CD4-positive, alpha-beta memory T cell (primary cell): ENCODE measurements around the gene TMEM52. TPM values are rescaled to one million over a fixed set of nuclear protein-coding genes. Genes with fewer than 3 reads are reported as not detected.

Experiments used
- CTCF ChIA-PET: fragments of 350-600 bp; sonication (Branson Sonifier 250); formaldehyde crosslinking; loops from one replicate; lab custom pipeline; 2021; ENCODE audit warnings: inconsistent platforms; ENCODE audit not compliant: partially characterized antibody; lab: Charles Lee
- POLR2A ChIA-PET: fragments of 350-600 bp; sonication (Branson Sonifier 250); formaldehyde crosslinking; loops from one replicate; lab custom pipeline; 2021; ENCODE audit not compliant: partially characterized antibody; lab: Charles Lee
- DNase-seq, 5 donors: peaks; one replicate each; pipeline versions ENCODE4 v3.0.0 to v3.0.0-alpha.2; 2020 to 2022; ENCODE audit warnings: mixed read lengths in 1 of 5
- H3K27ac ChIP-seq: one replicate; pipeline ENCODE4 v1.7.0; 2013; ENCODE audit warnings: low read depth, low read length
- H3K27me3 ChIP-seq: 2 replicates; pipeline ENCODE4 v1.7.0; 2013; ENCODE audit warnings: mild to moderate bottlenecking, low read length, moderate library complexity; ENCODE audit not compliant: insufficient read depth
- H3K36me3 ChIP-seq: 2 replicates; pipeline ENCODE4 v1.7.0; 2013; ENCODE audit warnings: mild to moderate bottlenecking, low read length, moderate library complexity; ENCODE audit not compliant: insufficient read depth
- H3K4me1 ChIP-seq: 2 replicates; pipeline ENCODE4 v1.7.0; 2013; ENCODE audit warnings: mild to moderate bottlenecking, low read length, moderate library complexity; ENCODE audit not compliant: insufficient read depth
- H3K4me3 ChIP-seq, 2 donors: one replicate each; pipeline ENCODE4 v1.7.0; 2013; ENCODE audit warnings: low read length in 2 of 2, mild to moderate bottlenecking in 1 of 2
- H3K9me3 ChIP-seq, 2 donors: one replicate each; pipeline ENCODE4 v1.7.0; 2013; ENCODE audit warnings: low read length in 2 of 2, control low read depth in 1 of 2; ENCODE audit not compliant: control insufficient read depth in 1 of 2
- H3K27ac Mint-ChIP-seq, 7 donors: one replicate each; pipeline ENCODE4 v1.8.0; 2020 to 2021; ENCODE audit warnings: mixed read lengths in 7 of 7, mild to moderate bottlenecking in 6 of 7, inconsistent platforms in 3 of 7, moderate library complexity in 3 of 7
- H3K27me3 Mint-ChIP-seq, 2 donors: one replicate each; pipeline ENCODE4 v1.8.0; 2020 to 2021; ENCODE audit warnings: mixed read lengths in 2 of 2
- H3K36me3 Mint-ChIP-seq, 2 donors: one replicate each; pipeline ENCODE4 v1.8.0; 2020 to 2021; ENCODE audit warnings: mixed read lengths in 2 of 2, inconsistent platforms in 1 of 2, mild to moderate bottlenecking in 1 of 2
- H3K4me1 Mint-ChIP-seq, 4 donors: one replicate each; pipeline ENCODE4 v1.8.0; 2020 to 2021; ENCODE audit warnings: mixed read lengths in 4 of 4, mild to moderate bottlenecking in 1 of 4
- H3K4me3 Mint-ChIP-seq, 8 donors: one replicate each; pipeline ENCODE4 v1.8.0; 2020 to 2021; ENCODE audit warnings: mixed read lengths in 8 of 8, mild to moderate bottlenecking in 7 of 8, moderate library complexity in 6 of 8, inconsistent platforms in 3 of 8
- H3K9me3 Mint-ChIP-seq, 8 donors: one replicate each; pipeline ENCODE4 v1.8.0; 2020 to 2021; ENCODE audit warnings: mixed read lengths in 8 of 8, mild to moderate bottlenecking in 5 of 8, inconsistent platforms in 3 of 8, moderate library complexity in 1 of 8
- intact Hi-C: fragments of 100-400 bp; cut with micrococcal nuclease; formaldehyde crosslinking; loops from one replicate; pipeline ENCODE4 v1.15.1; 2023
- polyA plus RNA-seq, 2 donors: library from polyadenylated mRNA; unstranded; fragments of 300-500 nt; fragmentation: Illumina TruSeq; gene quantifications; one replicate each; pipeline ENCODE4 v1.2.3, GENCODE V29; 2021
- total RNA-seq, 2 experiments: library from RNA; stranded (reverse); gene quantifications; one replicate each; pipeline ENCODE4 v1.2.3, GENCODE V29; 2021

The TMEM52 gene
- total and polyA plus RNA-seq, 4 experiments from 2014 or later = 0.55 TPM; not detected in 3

GRCh38 chr1:1956586-1957532, 37.8 kb upstream of the TMEM52 start:
- intact Hi-C loops = no loop called here
- DNase-seq = no peak
- H3K9me3 Mint-ChIP-seq = peaks cover 0 to 3% (median 0%) of the 10 kb centered on the region in 8 donors
- H3K9me3 ChIP-seq = no peaks in the 10 kb centered on the region
- H3K27ac ChIP-seq = no peak overlapping the region
- H3K36me3 Mint-ChIP-seq = no peaks in the 10 kb centered on the region
- peaks cover 0 to 8% (median 0%) of the 10 kb centered on the region in 4 donors for H3K4me1 Mint-ChIP-seq
- H3K27me3 ChIP-seq = peaks cover 7% of the 10 kb centered on the region
- no peak overlapping the region for H3K27ac Mint-ChIP-seq
- CTCF ChIA-PET = interaction anchor here (0.7 to 1.5 kb wide), 2 partner anchors 10 to 88 kb away, joined by 3 to 4 read pairs; no protein-coding TSS in a partner anchor
- H3K36me3 ChIP-seq = no peaks in the 10 kb centered on the region
- no peak overlapping the region for H3K4me3 Mint-ChIP-seq
- H3K4me3 ChIP-seq = no peak overlapping the region
- peaks cover 13 to 15% of the 10 kb centered on the region in 2 donors for H3K27me3 Mint-ChIP-seq
- POLR2A ChIA-PET = no interaction called here
- H3K4me1 ChIP-seq = no peaks in the 10 kb centered on the region

GRCh38 chr1:1956101-1956500, 37.0 kb upstream of the TMEM52 start:
- DNase-seq = no peak
- Histone ChIP-seq H3K27me3 (peaks cover 7% of the 10 kb centered on the region), H3K36me3 (no peaks in the 10 kb centered on the region), H3K9me3 (no peaks in the 10 kb centered on the region), H3K4me3 (no peak overlapping the region), H3K27ac (no peak overlapping the region), H3K4me1 (no peaks in the 10 kb centered on the region)
- peak overlapping the region in 1 of 7 donors; percentile 35 for H3K27ac Mint-ChIP-seq
- intact Hi-C loops = no loop called here
- H3K4me1 Mint-ChIP-seq = peaks cover 0 to 8% (median 0%) of the 10 kb centered on the region in 4 donors
- peaks cover 13% of the 10 kb centered on the region in 2 donors for H3K27me3 Mint-ChIP-seq
- CTCF ChIA-PET = interaction anchor here (0.7 to 1.5 kb wide), 2 partner anchors 10 to 88 kb away, joined by 3 to 4 read pairs; no protein-coding TSS in a partner anchor
- POLR2A ChIA-PET = no interaction called here
- H3K4me3 Mint-ChIP-seq = no peak overlapping the region
- H3K36me3 Mint-ChIP-seq = no peaks in the 10 kb centered on the region
- peaks cover 0 to 5% (median 1%) of the 10 kb centered on the region in 8 donors for H3K9me3 Mint-ChIP-seq

GRCh38 chr1:1955621-1956094, 36.6 kb upstream of the TMEM52 start:
- Histone ChIP-seq H3K4me3 (no peak overlapping the region), H3K9me3 (no peaks in the 10 kb centered on the region), H3K27ac (no peak overlapping the region), H3K36me3 (no peaks in the 10 kb centered on the region), H3K27me3 (peaks cover 7% of the 10 kb centered on the region), H3K4me1 (no peaks in the 10 kb centered on the region)
- DNase-seq = no peak
- Mint-ChIP-seq H3K4me3 (no peak overlapping the region), H3K27me3 (peaks cover 11 to 12% of the 10 kb centered on the region in 2 donors), H3K27ac (peak overlapping the region in 1 of 7 donors; percentile 35), H3K9me3 (peaks cover 0 to 10% (median 3%) of the 10 kb centered on the region in 8 donors), H3K4me1 (peaks cover 0 to 8% (median 0%) of the 10 kb centered on the region in 4 donors), H3K36me3 (no peaks in the 10 kb centered on the region)
- ChIA-PET CTCF (no interaction called here), POLR2A (no interaction called here)
- intact Hi-C loops = no loop called here

GRCh38 chr1:1954831-1955441, 35.9 kb upstream of the TMEM52 start:
- Mint-ChIP-seq H3K4me3 (no peak overlapping the region), H3K36me3 (no peaks in the 10 kb centered on the region), H3K27me3 (peaks cover 10% of the 10 kb centered on the region in 2 donors), H3K27ac (peak overlapping the region in 1 of 7 donors; percentile 81), H3K4me1 (peaks cover 0 to 8% (median 0%) of the 10 kb centered on the region in 4 donors), H3K9me3 (peaks cover 0 to 11% (median 4%) of the 10 kb centered on the region in 8 donors)
- ChIA-PET POLR2A (no interaction called here), CTCF (interaction anchor here (1.3 kb wide), 1 partner anchor 90 kb away, joined by 4 read pairs; no protein-coding TSS in a partner anchor)
- no peak overlapping the region for H3K4me3 ChIP-seq
- H3K4me1 ChIP-seq = no peaks in the 10 kb centered on the region
- DNase-seq = no peak
- H3K9me3 ChIP-seq = no peaks in the 10 kb centered on the region
- H3K27me3 ChIP-seq = peaks cover 7% of the 10 kb centered on the region
- H3K27ac ChIP-seq = no peak overlapping the region
- H3K36me3 ChIP-seq = no peaks in the 10 kb centered on the region
- intact Hi-C loops = no loop called here

GRCh38 chr1:1954015-1954414, 34.9 kb upstream of the TMEM52 start:
- intact Hi-C loops = no loop called here
- Mint-ChIP-seq H3K9me3 (peaks cover 0 to 13% (median 5%) of the 10 kb centered on the region in 8 donors), H3K4me3 (no peak overlapping the region), H3K27ac (peak overlapping the region in 1 of 7 donors; percentile 13), H3K27me3 (peaks cover 6 to 8% of the 10 kb centered on the region in 2 donors), H3K4me1 (peaks cover 0 to 8% (median 0%) of the 10 kb centered on the region in 4 donors), H3K36me3 (no peaks in the 10 kb centered on the region)
- Histone ChIP-seq H3K4me3 (no peak overlapping the region), H3K4me1 (no peaks in the 10 kb centered on the region), H3K27me3 (peaks cover 7% of the 10 kb centered on the region), H3K36me3 (no peaks in the 10 kb centered on the region), H3K27ac (no peak overlapping the region), H3K9me3 (no peaks in the 10 kb centered on the region)
- ChIA-PET POLR2A (no interaction called here), CTCF (interaction anchor here (1.3 kb wide), 1 partner anchor 91 kb away, joined by 4 read pairs; no protein-coding TSS in a partner anchor)
- DNase-seq = no peak

GRCh38 chr1:1950940-1951339, 31.9 kb upstream of the TMEM52 start:
- ChIA-PET CTCF (no interaction called here), POLR2A (no interaction called here)
- H3K9me3 ChIP-seq = no peaks in the 10 kb centered on the region
- Mint-ChIP-seq H3K27ac (no peak overlapping the region), H3K9me3 (peaks cover 0 to 13% (median 5%) of the 10 kb centered on the region in 8 donors), H3K4me3 (no peak overlapping the region), H3K4me1 (peaks cover 0 to 8% (median 0%) of the 10 kb centered on the region in 4 donors), H3K36me3 (no peaks in the 10 kb centered on the region), H3K27me3 (peaks cover 4 to 5% of the 10 kb centered on the region in 2 donors)
- intact Hi-C loops = no loop called here
- DNase-seq = no peak
- no peaks in the 10 kb centered on the region for H3K27me3 ChIP-seq
- H3K27ac ChIP-seq = no peak overlapping the region
- no peaks in the 10 kb centered on the region for H3K4me1 ChIP-seq
- H3K4me3 ChIP-seq = no peak overlapping the region
- H3K36me3 ChIP-seq = no peaks in the 10 kb centered on the region

GRCh38 chr1:1948783-1949182, 29.7 kb upstream of the TMEM52 start:
- H3K4me1 ChIP-seq = peaks cover 4% of the 10 kb centered on the region
- CTCF ChIA-PET = no interaction called here
- Mint-ChIP-seq H3K4me1 (peaks cover 1 to 4% (median 2%) of the 10 kb centered on the region in 4 donors), H3K27ac (no peak overlapping the region), H3K4me3 (no peak overlapping the region), H3K27me3 (peaks cover 4 to 7% of the 10 kb centered on the region in 2 donors), H3K36me3 (no peaks in the 10 kb centered on the region), H3K9me3 (peaks cover 0 to 13% (median 4%) of the 10 kb centered on the region in 8 donors)
- H3K4me3 ChIP-seq = no peak overlapping the region
- H3K36me3 ChIP-seq = no peaks in the 10 kb centered on the region
- intact Hi-C loops = no loop called here
- no peak for DNase-seq
- H3K9me3 ChIP-seq = no peaks in the 10 kb centered on the region
- POLR2A ChIA-PET = no interaction called here
- H3K27ac ChIP-seq = no peak overlapping the region
- no peaks in the 10 kb centered on the region for H3K27me3 ChIP-seq
